Measurements from ENCODE around the gene KCTD21.
A peak's percentile ranks its signal among the peaks of the same experiment; 100 is the strongest.
"Not testable (repeated sequence)": the region's sequence is repeated elsewhere in the genome, so short reads cannot be mapped to it uniquely, and the experiment has no call there.

The KCTD21 gene

GRCh38 chr11:78200061-78200460, 11.6 kb upstream of the KCTD21 start:
- no peak for DNase-seq

GRCh38 chr11:78199653-78200015, 11.2 kb upstream of the KCTD21 start:
- no peak for DNase-seq

GRCh38 chr11:78199015-78199652, 10.7 kb upstream of the KCTD21 start:
- DNase-seq: no peak

DNA sequence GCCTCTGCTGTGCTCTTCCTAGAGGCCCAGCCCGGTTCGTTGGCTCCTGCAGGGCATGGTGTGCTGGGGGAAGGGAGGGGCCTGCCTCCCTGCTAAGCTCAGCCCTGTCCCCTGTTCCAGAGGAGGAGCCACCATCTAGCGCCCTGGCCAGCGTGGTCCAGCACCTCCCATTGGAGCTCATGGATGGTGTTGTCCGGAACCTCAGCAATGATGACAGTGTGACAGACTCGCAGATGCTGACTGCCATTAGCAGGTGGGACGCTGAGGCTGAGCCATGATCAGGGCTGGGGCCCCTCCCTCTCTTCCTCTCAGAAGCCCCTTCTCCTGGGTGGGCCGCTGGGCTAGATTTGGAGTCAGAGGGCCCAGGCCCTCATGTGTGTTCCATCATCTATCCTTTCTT, 9.4 kb upstream of the KCTD21 start:
- no peak for DNase-seq

GRCh38 chr11:78196661-78197091, 8.2 kb upstream of the KCTD21 start:
- no peak for DNase-seq

GRCh38 chr11:78195917-78196560, 7.6 kb upstream of the KCTD21 start:
- no peak for DNase-seq

DNA sequence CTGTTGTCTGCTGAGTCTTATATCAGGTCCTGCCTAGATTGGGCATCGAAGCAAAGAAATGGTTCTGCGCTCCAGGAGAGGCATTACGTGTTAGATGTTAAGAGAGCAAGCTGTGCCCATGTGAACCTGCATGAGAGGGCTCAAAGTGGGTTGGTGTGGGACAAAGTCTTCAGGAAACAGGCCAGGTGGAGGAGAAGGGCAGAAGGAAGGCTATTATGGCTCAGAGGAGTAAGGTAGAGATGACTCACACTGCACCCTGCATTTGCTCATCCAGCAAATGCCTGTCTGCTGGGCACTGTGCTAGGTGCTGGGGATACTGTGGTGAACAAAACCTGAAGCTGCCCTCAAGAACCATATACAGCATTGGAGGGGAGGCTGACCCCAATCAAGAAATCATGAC, 6.1 kb upstream of the KCTD21 start:
- no peak for DNase-seq

- DNase-seq: no peak
These were observed 5.4 kb upstream of the KCTD21 start for GRCh38 chr11:78193806-78194205.

GRCh38 chr11:78192911-78193351, 4.5 kb upstream of the KCTD21 start:
- no peak for DNase-seq

GRCh38 chr11:78192223-78192719, 3.8 kb upstream of the KCTD21 start:
- DNase-seq: peak in 2 of 3 experiments; percentile 24 to 30

- DNase-seq: no peak
These were observed 2.6 kb upstream of the KCTD21 start for GRCh38 chr11:78190871-78191538.

- no peak for DNase-seq
These were observed 1.9 kb upstream of the KCTD21 start for GRCh38 chr11:78190374-78190773.

GRCh38 chr11:78189851-78190250, 1.4 kb upstream of the KCTD21 start:
- DNase-seq: no peak

DNA sequence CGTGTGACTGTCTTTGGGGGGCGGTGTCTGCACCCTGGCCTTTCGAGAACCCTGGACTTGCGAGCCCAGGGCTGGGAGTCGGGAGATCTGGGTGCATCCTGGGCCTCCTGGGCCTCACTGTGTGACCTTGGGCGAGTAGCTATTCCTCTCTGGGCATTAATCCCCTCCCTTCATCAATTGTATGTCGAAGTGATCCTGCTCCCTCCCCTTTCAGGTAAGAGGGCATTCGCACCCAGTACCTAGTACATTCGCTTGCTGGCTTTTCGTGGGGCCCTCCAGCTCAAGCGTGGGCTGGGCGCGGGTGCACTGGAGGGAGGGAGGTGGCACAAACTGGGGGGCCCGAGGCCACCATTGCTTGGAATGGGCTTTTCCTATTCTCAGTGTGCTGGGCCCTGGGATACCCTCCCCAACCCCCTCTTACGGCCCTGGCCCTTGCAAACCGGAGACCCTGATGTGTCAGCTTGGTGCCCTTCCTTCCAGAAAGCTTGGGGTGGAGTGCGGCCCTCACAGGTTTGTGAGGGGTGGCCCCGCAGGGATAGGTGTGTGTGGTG, 823 bp upstream of the KCTD21 start:
- DNase-seq: peak in 1 of 3 experiments; percentile 31

GRCh38 chr11:78187366-78188285, 800 bp downstream of the KCTD21 start:
- DNase-seq: no peak

DNA sequence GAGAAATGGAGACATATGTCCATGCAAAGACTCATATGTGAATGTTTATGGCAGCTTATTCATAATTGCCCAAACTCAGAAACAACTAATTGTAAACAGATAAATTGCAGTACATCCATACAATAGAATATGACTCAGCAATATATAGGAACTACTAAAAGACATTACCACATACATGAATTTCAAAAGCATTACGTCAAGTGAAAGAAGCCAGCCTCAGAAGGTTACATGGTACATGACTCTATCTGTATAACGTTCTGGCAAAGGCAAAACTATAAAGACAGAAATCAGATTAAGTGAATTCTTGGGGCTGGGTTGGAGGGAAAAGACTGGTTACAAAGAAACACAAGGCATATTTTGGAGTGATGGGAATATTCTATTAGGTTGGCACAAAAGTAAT, 7.2 kb downstream of the KCTD21 start:
- no peak for DNase-seq

- no peak for DNase-seq
These were observed 7.7 kb downstream of the KCTD21 start for GRCh38 chr11:78180751-78181150.

DNA sequence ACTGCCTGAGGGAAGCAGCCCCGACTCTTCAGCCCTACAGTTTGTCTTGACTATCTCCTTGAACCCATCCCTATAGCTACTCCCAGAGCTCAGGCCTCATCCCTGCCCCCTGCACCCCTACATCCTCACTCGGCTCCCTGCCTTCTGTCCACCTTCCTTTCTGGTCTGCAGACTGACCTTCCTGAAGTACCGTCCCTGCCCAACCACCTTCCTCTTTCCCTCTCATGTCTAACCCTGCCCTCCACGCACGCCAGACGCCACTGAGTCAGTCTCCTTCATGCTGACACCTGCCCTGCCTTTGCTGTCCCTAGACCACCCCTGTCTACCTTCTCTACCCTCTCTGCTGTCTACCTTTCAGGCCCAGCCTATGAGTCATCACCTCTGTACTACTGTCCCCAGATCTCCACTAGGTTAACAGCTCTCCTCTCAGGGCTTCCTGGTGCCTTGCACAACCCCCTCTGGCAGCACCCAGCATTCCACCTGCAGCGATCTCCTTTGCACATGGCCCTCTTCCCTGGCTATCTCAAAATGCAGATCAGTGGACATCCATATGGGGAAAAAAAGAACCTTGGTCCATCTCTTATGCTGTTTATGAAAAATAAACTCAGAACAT, 8.9 kb downstream of the KCTD21 start:
- DNase-seq: no peak

- no peak for DNase-seq
These were observed 11.2 kb downstream of the KCTD21 start for GRCh38 chr11:78177216-78177615.

GRCh38 chr11:78176605-78177141, 11.8 kb downstream of the KCTD21 start:
- no peak for DNase-seq

DNA sequence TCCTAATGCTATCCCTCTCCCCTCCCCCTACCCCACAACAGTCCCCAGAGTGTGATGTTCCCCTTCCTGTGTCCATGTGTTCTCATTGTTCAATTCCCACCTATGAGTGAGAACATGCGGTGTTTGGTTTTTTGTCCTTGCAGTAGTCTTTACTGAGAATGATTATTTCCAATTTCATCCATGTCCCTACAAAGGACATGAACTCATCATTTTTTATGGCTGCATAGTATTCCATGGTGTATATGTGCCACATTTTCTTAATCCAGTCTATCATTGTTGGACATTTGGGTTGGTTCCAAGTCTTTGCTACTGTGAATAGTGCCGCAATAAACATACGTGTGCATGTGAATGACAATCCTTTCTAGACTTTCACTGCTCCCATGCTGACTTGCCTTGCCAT, 12.6 kb downstream of the KCTD21 start:
- not testable (repeated sequence) for DNase-seq

DNA sequence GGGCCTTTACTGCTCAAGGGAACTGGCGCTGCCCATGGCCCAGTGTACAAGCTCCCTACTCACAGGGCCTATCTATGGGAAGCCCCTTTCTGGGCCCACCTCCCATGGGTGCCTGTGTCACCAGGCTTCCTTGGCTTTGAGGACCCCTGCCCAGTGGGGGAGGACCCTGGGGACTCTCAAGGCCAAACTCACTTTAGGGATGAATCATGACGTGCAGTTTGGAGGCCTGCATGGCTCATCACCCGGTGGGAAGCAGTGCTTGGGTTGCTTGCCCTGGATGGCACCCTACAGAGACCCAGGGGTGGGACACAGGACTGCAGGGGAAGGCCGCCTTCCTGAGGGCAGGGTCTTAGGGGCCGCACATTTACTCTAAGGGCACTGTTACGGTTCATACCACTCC, 16.5 kb downstream of the KCTD21 start:
- no peak for DNase-seq

Measured in NCI-H1417 (cell line).